GM21528 (cell line): Measurements from ENCODE around the gene GASK1A.
"Not testable (repeated sequence)": the region's sequence is repeated elsewhere in the genome, so short reads cannot be mapped to it uniquely, and the experiment has no call there.

Source experiments
- ATAC-seq: cut with Tn5 transposase; IDR thresholded peaks from one replicate; pipeline ENCODE4 v1.9.1; 2021; ENCODE audit warnings: mild to moderate bottlenecking, moderate library complexity; ENCODE audit not compliant: unreplicated experiment, low FRiP score

GASK1A gene

GRCh38 chr3:43030162-43030935 is 51.2 kb downstream of the GASK1A start:
- no peak for ATAC-seq

GRCh38 chr3:43031485-43031884 is 52.4 kb downstream of the GASK1A start:
- ATAC-seq, result no peak

DNA sequence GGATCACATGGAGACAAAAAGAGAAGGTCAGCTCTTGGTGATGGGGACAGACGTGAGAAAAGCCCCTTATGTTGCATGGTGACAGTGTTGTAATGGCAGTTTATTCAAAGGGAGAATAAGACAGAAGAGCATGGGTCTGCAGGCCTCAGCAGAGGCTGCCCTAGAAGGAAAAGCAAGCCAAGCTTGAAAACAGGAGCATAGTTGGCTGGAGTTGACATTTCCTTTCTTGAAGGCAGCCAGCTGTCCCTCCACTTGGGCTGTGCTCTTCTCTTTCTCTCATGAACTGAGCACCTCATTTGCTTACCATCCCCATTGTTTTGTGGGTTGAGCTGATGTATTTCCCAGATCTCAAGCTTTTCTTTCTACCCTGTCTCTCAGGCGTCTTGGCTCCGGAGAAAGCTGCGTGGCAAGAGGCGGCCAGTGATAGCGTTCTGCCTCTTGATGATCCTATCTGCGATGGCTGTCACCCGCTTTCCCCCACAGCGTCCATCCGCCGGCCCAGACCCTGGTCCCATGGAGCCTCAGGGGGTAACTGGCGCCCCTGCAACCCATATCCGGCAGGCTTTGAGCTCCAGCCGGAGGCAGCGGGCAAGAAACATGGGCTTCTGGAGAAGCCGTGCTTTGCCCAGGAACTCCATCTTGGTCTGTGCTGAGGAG is 52.9 kb downstream of the GASK1A start:
- ATAC-seq, result no peak

DNA sequence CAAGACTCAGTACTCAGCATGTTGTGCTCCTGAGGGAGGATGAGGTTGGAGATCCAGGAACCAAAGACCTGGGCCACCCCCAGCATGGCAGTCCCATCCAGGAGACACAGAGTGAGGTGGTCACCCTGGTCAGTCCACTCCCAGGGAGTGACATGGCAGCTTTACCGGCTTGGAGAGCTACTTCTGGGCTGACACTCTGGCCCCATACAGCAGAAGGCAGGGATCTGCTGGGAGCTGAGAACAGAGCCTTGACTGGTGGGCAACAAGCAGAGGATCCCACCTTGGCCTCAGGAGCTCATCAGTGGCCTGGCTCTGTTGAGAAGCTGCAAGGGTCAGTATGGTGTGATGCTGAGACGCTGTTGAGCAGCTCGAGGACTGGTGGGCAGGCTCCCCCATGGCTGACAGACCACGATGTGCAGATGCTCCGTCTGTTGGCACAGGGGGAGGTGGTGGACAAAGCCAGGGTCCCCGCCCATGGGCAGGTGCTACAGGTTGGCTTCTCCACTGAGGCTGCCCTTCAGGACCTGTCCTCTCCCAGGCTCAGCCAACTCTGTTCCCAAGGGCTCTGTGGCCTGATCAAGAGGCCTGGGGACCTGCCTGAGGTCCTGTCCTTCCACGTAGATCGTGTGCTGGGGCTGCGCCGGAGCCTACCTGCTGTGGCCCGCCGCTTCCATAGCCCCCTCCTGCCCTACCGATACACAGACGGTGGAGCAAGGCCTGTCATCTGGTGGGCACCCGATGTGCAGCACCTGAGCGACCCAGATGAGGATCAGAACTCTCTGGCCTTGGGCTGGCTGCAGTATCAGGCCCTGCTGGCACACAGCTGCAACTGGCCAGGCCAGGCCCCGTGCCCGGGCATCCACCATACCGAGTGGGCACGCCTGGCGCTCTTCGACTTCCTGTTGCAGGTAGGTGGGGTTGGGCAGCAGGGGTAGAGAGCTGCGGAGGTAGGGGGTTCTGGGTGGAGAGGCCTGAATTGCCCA is 53.8 kb downstream of the GASK1A start:
- ATAC-seq, result no peak

DNA sequence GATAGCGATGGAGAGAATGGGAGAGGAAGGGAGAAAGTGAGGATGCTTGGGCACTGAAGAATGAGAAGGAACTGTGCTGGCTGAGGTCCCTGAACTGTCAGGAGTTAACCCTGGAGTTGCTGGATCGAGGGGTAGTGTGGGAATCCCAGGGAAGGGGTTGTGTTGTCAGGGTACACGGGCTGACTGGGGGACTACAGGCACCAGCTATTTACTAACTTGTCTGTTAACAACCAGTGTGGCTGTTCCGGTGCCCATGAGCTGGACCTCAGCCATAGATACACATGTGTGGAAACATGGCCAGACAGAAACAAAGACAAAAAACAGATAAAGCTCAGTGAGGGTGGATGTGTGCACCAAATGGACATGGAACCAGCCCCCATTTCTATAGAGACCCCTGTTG is 55.1 kb downstream of the GASK1A start:
- no peak for ATAC-seq

- ATAC-seq, result no peak
Measured at GRCh38 chr3:43034911-43035310, 55.8 kb downstream of the GASK1A start.

GRCh38 chr3:43035801-43036365 is 56.8 kb downstream of the GASK1A start:
- no peak for ATAC-seq

DNA sequence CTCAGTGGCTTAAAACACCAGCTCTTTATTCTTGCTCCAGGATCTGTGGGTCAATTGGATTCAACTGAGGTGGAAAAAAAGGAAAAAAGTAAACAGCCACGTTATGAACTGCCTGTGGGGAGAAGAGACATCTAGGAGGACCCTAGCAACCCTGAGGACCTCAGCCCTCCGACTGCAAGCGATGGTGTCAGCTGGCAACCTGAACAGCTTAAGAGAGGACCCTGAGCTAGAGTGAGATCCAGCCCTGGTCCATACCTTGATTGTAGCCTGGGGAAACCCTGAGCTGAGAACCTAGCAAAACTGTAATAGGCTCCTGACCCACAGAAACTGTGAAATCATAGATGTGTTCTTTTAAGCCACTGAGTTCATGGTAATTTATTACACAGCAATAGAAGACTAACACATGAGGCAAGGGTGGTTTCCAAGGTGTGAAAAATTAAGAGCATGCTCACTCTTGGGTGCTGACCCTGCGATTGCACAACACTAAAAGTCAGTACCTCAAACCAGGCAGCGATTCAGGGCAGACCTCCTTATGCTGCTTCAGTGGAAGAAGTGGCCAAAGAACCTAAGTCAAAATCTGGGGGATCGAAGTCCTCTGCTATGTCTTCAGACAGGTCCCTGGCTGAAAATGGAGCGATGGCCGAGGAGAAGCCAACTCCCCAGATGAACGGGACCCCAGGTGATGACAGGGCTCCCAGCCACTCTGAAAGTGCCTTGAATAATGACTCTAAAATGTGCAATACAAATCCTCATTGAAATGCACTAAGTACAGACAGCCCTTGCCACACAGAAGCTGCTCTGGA is 57.7 kb downstream of the GASK1A start:
- ATAC-seq, result no peak

DNA sequence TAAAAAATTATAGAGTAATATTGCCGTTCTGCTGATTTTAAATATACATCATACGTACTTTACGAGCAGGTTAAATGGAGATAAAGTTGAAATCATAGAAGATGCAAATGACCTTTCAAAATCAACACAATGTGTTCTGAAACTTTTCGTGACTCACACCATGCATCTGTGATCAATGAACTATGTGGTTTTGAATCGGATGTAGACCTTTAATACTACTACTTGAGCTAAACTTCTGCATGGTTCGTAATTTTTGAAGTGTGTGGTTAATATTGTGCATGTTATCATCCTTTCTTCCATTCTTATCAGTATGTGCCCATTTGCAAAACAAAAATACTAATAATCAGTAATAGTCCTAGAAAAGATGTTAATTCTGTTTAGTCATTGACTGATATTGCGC is 58.9 kb downstream of the GASK1A start:
- ATAC-seq, result no peak

- no peak for ATAC-seq
Measured at GRCh38 chr3:43041517-43041916, 62.4 kb downstream of the GASK1A start.

GRCh38 chr3:43043071-43043766 is 64.1 kb downstream of the GASK1A start:
- no peak for ATAC-seq

DNA sequence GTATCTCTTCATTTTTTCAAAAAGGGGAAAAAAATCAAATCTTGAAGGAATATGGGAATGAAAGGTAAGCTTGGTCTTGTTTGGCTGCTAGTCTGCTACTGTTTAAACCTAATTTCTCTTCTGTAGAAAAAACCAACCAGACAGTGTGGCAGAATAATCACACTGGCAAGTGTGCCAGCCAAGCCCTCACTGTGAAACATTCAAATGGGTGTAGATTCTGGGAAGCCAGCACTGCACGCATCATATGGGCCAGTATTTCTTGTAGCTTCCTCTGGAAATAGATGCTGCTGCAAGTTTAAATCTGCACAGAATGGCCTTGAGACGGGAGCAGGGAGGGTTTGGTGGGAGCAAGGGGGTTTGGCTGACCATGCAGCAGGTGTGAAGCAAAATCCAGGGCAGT is 64.7 kb downstream of the GASK1A start:
- ATAC-seq, result no peak

- ATAC-seq, result not testable (repeated sequence)
Measured at GRCh38 chr3:43045079-43045478, 66.0 kb downstream of the GASK1A start.

DNA sequence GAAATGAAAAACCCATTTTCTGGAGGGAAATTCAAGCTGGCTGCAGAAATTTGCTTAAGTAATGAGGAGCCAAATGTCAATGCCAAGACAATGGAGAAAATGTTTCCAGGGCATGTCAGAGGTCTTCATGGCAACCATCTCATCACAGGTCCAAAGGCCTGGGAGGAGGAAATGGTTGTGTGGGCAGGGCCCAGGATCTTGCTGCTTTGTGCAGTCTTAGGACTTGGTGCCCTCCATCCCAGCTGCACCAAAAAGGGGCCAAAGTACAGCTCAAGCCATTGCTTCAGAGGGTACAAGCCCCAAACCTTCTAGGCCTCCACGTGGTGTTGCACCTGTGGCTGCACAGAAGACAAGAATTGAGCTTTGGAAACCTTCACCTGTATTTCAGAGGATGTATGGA is 67.5 kb downstream of the GASK1A start:
- no peak for ATAC-seq

DNA sequence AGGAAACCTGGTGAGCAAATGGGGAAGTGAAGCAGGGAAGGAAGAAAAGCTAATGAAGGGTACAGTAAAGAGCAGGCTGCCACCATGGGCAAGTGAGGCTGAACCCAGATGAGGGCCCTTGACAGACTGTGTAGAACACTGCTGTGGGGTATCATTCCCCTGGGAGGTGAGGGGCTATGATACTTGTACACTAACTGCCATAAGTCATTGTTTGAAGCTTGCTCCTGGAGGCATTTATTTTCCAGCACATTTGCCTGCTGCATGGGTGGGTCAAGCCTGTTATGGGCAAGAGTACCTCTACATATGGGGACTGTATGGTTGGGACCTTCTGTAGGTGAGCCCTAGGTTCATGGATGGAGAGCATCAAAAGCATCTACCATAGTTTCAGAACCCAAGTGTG is 69.4 kb downstream of the GASK1A start:
- no peak for ATAC-seq

- no peak for ATAC-seq
Measured at GRCh38 chr3:43053291-43053690, 74.2 kb downstream of the GASK1A start.

DNA sequence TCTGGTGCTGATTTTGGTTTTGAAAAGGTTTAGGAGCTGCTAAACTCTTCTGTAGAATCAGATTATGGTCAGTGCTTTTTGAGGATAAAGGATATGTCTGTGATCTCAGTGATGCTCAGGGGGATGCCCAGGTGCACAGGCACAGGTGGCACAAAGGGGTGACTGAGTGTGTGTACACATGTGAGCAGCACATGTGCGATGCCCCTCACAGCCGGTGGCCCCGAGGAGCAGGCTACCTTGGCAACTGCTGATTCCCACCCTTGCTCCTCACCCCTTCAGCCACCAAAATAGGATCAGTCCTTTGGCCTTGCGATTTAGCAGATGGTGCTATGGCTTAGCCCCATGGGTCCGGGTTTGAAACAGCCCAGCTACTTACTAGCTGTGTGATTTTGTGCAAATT is 75.6 kb downstream of the GASK1A start:
- no peak for ATAC-seq

- no peak for ATAC-seq
Measured at GRCh38 chr3:43055393-43055792, 76.3 kb downstream of the GASK1A start.
